HepG2 (cell line): Measurements from ENCODE around the gene PRSS27. TPM values are rescaled to one million over a fixed set of nuclear protein-coding genes. Genes with fewer than 3 reads are reported as not detected.
A peak's percentile ranks its signal among the peaks of the same experiment; 100 is the strongest.
"Not testable (repeated sequence)": the region's sequence is repeated elsewhere in the genome, so short reads cannot be mapped to it uniquely, and the experiment has no call there.

ENCODE experiments used
- ATAC-seq: fragments of 200-7000 bp; cut with Tn5 transposase; 3 replicates; pipeline ENCODE4 v1.9.1; 2020; ENCODE audit warnings: mild to moderate bottlenecking, moderate library complexity
- BruUV-seq: library from RNA; stranded (reverse); fragments of 400-500 nt; replicated peaks from 2 replicates; lab custom pipeline; 2021; lab: Mats Ljungman, UMichigan
- CTCF ChIA-PET: fragments of 300-600 bp; formaldehyde crosslinking; extraction: SDS; loops from one replicate; lab custom pipeline; 2021; ENCODE audit warnings: low total read pairs, inconsistent platforms, low intra/inter-chr PET ratio; lab: Yijun Ruan, JAX
- POLR2A ChIA-PET: fragments of 350-600 bp; sonication (Branson Sonifier 250); formaldehyde crosslinking; loops from one replicate; lab custom pipeline; 2020; ENCODE audit warnings: antibody characterized with exemption, inconsistent platforms; lab: Yijun Ruan, JAX
- DNase-seq: peaks from one replicate; pipeline ENCODE4 v3.0.0-alpha.2; 2015; ENCODE audit warnings: low spot score
- FAIRE-seq: peaks from 3 replicates; lab custom pipeline; 2011; peaks lifted over from hg19 to GRCh38; lab: Jason Lieb, UNC
- H2AFZ ChIP-seq: one replicate; pipeline ENCODE4 v1.6.1; 2011; ENCODE audit warnings: low read length, inconsistent platforms
- H3K27ac ChIP-seq: fragments of 300-600 bp; 3 replicates; pipeline ENCODE4 v1.8.0; 2011; ENCODE audit warnings: mixed run types, mild to moderate bottlenecking, mixed read lengths, low read length, inconsistent platforms; ENCODE audit not compliant: insufficient read depth; ENCODE audit errors: extremely low read length
- H3K27me3 ChIP-seq, 2 experiments: fragments of 200-600 bp in 1 of 2; 2 replicates in 1 of 2; 3 replicates in 1 of 2; pipeline versions ENCODE4 v1.6.0 to v1.8.0; 2011; ENCODE audit warnings: low read length in 2 of 2, mild to moderate bottlenecking in 2 of 2, moderate library complexity in 2 of 2, inconsistent platforms in 1 of 2; ENCODE audit not compliant: insufficient read depth in 2 of 2, control insufficient read depth in 1 of 2
- H3K36me3 ChIP-seq, 2 experiments: fragments of 200-600 bp in 1 of 2; replicated peaks in 1 of 2; 2 replicates in 1 of 2; 3 replicates in 1 of 2; pipeline versions ENCODE4 v1.5.1 to v1.8.0; 2011; ENCODE audit warnings: low read length in 2 of 2, inconsistent platforms in 1 of 2; ENCODE audit not compliant: insufficient read depth in 2 of 2, control insufficient read depth in 1 of 2
- H3K4me1 ChIP-seq: 2 replicates; pipeline ENCODE4 v1.5.1; 2012; ENCODE audit warnings: low read length, inconsistent platforms; ENCODE audit not compliant: insufficient read depth
- H3K4me2 ChIP-seq: 2 replicates; pipeline ENCODE4 v1.6.0; 2011; ENCODE audit warnings: low read depth, low read length, inconsistent platforms
- H3K4me3 ChIP-seq, 3 experiments: fragments of 200-600 bp in 1 of 3; sonication (generic), shearing (Covaris generic) in 1 of 3; replicated peaks in 1 of 3; 2 replicates each; pipeline ENCODE4 v1.5.1; 2011 to 2016; ENCODE audit warnings: low read length in 3 of 3, inconsistent platforms in 2 of 3, low read depth in 2 of 3, mild to moderate bottlenecking in 2 of 3, control low read depth in 1 of 3, mixed read lengths in 1 of 3; ENCODE audit not compliant: insufficient read depth in 1 of 3
- H3K79me2 ChIP-seq: one replicate; pipeline ENCODE4 v1.6.1; 2011; ENCODE audit warnings: low read length, inconsistent platforms; ENCODE audit not compliant: insufficient read depth
- H3K9ac ChIP-seq: 2 replicates; pipeline ENCODE4 v1.6.0; 2011; ENCODE audit warnings: mild to moderate bottlenecking, low read depth, low read length, inconsistent platforms; ENCODE audit not compliant: insufficient read depth
- H3K9me3 ChIP-seq: 2 replicates; pipeline ENCODE4 v1.5.1; 2012; ENCODE audit warnings: mild to moderate bottlenecking, low read length
- H4K20me1 ChIP-seq: 2 replicates; pipeline ENCODE4 v1.6.0; 2011; ENCODE audit warnings: inconsistent platforms, mild to moderate bottlenecking, low read length, moderate library complexity; ENCODE audit not compliant: insufficient read depth
- ARNT2 ChIP-seq: sonication (generic); formaldehyde crosslinking; IDR thresholded peaks from 2 replicates; pipeline ENCODE4 v1.8.0; 2022; ENCODE audit warnings: mild to moderate bottlenecking, low read depth, missing genetic modification reagents, moderate library complexity
- GATA4 ChIP-seq: sonication (generic); IDR thresholded peaks from 2 replicates; pipeline ENCODE4 v1.6.1; 2016; ENCODE audit warnings: antibody characterized with exemption, low read depth, borderline replicate concordance
- GPN1 ChIP-seq: sonication (generic); formaldehyde crosslinking; IDR thresholded peaks from 2 replicates; pipeline ENCODE4 v1.5.1; 2020; ENCODE audit warnings: missing genetic modification reagents, borderline replicate concordance
- HDAC2 ChIP-seq: sonication (generic); formaldehyde crosslinking; IDR thresholded peaks from 2 replicates; pipeline ENCODE4 v1.4.0; 2020; ENCODE audit warnings: missing genetic modification reagents
- NFE2 ChIP-seq: sonication (generic); formaldehyde crosslinking; IDR thresholded peaks from 2 replicates; pipeline ENCODE4 v1.4.0; 2020; ENCODE audit warnings: missing genetic modification reagents
- SKIL ChIP-seq: sonication (generic); formaldehyde crosslinking; IDR thresholded peaks from 2 replicates; pipeline ENCODE4 v1.8.0; 2022; ENCODE audit warnings: missing genetic modification reagents, mild to moderate bottlenecking, moderate library complexity, borderline replicate concordance
- UBTF ChIP-seq: sonication (generic); formaldehyde crosslinking; IDR thresholded peaks from 2 replicates; pipeline ENCODE4 v1.4.0; 2020; ENCODE audit warnings: mild to moderate bottlenecking, missing genetic modification reagents
- ZC3H13 ChIP-seq: sonication (generic); formaldehyde crosslinking; IDR thresholded peaks from 2 replicates; pipeline ENCODE4 v1.8.1; 2023; ENCODE audit warnings: mild to moderate bottlenecking, missing genetic modification reagents, moderate library complexity
- ZFP37 ChIP-seq: sonication (generic); formaldehyde crosslinking; IDR thresholded peaks from 2 replicates; pipeline ENCODE4 v1.4.0; 2020; ENCODE audit warnings: missing genetic modification reagents, borderline replicate concordance
- ZNF275 ChIP-seq: sonication (generic); formaldehyde crosslinking; IDR thresholded peaks from 2 replicates; pipeline ENCODE4 v1.8.0; 2022; ENCODE audit warnings: missing genetic modification reagents, mild to moderate bottlenecking, inconsistent platforms, borderline replicate concordance
- ZNF546 ChIP-seq: sonication (generic); formaldehyde crosslinking; conservative IDR thresholded peaks from 2 replicates; pipeline ENCODE4 v1.8.1; 2023; ENCODE audit warnings: mild to moderate bottlenecking, missing genetic modification reagents
- ZNF724P ChIP-seq: sonication (generic); formaldehyde crosslinking; IDR thresholded peaks from 2 replicates; pipeline ENCODE4 v1.8.0; 2022; ENCODE audit warnings: missing genetic modification reagents, borderline replicate concordance
- WGBS: methylation state at CpG from one replicate; pipeline ENCODE4 v1.1.6; 2017; ENCODE audit warnings: low lambda C conversion rate; 5-methylcytosine and 5-hydroxymethylcytosine counted together
- in situ Hi-C: cut with HindIII; loops from 2 replicates; pipeline ENCODE4 v1.10.0; 2017; ENCODE audit warnings: low pct_unique_long_range_greater_than_20kb; ENCODE audit not compliant: extremely low pct_ligation_motif_present
- intact Hi-C: fragments of 100-400 bp; cut with micrococcal nuclease; formaldehyde crosslinking; loops from one replicate; pipeline ENCODE4 v1.10.0; 2022; ENCODE audit not compliant: unreplicated experiment
- polyA plus RNA-seq, 8 experiments: library from polyadenylated mRNA; depleted of rRNA in 3 of 8; stranded (reverse) in 7 of 8; unstranded in 1 of 8; fragments of >200 nt; fragmentation: Illumina TruSeq in 4 of 8; extraction: Trizol in 4 of 8; gene quantifications; 2 replicates each; pipeline versions ENCODE4 v1.2.1 to v1.2.3, GENCODE V29; 2011 to 2016; ENCODE audit warnings: low read depth in 4 of 8, missing spikeins in 1 of 8, mixed read lengths in 1 of 8; ENCODE audit not compliant: insufficient read depth in 1 of 8
- total RNA-seq, 5 experiments: library from RNA; depleted of rRNA; stranded (reverse); fragments of >200 nt; fragmentation: Illumina TruSeq; extraction: Trizol; gene quantifications; 2 replicates each; pipeline ENCODE4 v1.2.3, GENCODE V29; 2016; ENCODE audit warnings: low read depth in 1 of 5

The PRSS27 gene
- total and polyA plus RNA-seq, 2 of the 13 experiments (the other 11 are each of a cell fraction or from before 2014, with no cell fraction given) = 0.20 to 0.73 TPM

- TF ChIP-seq ZNF275 (CRISPR knock-in tag) = peak; percentile 62; the same call in 1 of the 2 replicates
- 0 out of 2 replicates have a peak, but pooled peaks have one; percentile 38 for TF ChIP-seq NFE2 (CRISPR knock-in tag)
- TF ChIP-seq GATA4 = peak; percentile 58; the same call in 1 of the 2 replicates
- TF ChIP-seq UBTF (CRISPR knock-in tag) = peak; percentile 97
- peak; percentile 90 for TF ChIP-seq HDAC2 (CRISPR knock-in tag)
- TF ChIP-seq ZFP37 = peak; percentile 72
- TF ChIP-seq ZNF546 (CRISPR knock-in tag) = no peak
- TF ChIP-seq ARNT2 (CRISPR knock-in tag) = peak; percentile 88
- TF ChIP-seq SKIL (CRISPR knock-in tag) = no peak
- 0 out of 2 replicates have a peak, but pooled peaks have one; percentile 39 for TF ChIP-seq GPN1
- TF ChIP-seq ZNF724P (CRISPR knock-in tag) = no peak; the same call in 1 of the 2 replicates
- peak; percentile 80 for TF ChIP-seq ZC3H13
Observed at GRCh38 chr16:2682209-2683021, 37.6 kb downstream of the PRSS27 start, which contains the start of gene KCTD5 (continued).

GRCh38 chr16:2680360-2680759 lies 39.7 kb downstream of the PRSS27 start:
- CTCF ChIA-PET, FAIRE-seq, BruUV-seq, in situ Hi-C loops, H3K27ac ChIP-seq, DNase-seq, H3K9me3 ChIP-seq, ATAC-seq, H4K20me1 ChIP-seq, H3K27me3 ChIP-seq, H3K4me3 ChIP-seq, POLR2A ChIA-PET, H2AFZ ChIP-seq, intact Hi-C loops, H3K36me3 ChIP-seq, H3K4me2 ChIP-seq, H3K9ac ChIP-seq: not testable (repeated sequence)
- Histone ChIP-seq H3K79me2 (peaks cover 24% of the 10 kb centered on the region), H3K4me1 (peaks cover 26% of the 10 kb centered on the region)
- 100% methylated on average over 3 of the region's 8 CpGs for WGBS
